Spleen (tissue), 11 donors: ENCODE results near the gene MST1. TPM values are rescaled to one million over a fixed set of nuclear protein-coding genes. Genes with fewer than 3 reads are reported as not detected.

Experiments used
- DNase-seq: peaks from one replicate; pipeline ENCODE4 v3.0.0-alpha.2; 2020
- H3K27ac ChIP-seq, 8 donors: fragments of 200-600 bp; sonication (generic) in 7 of 8; 1 replicate in 4 of 8; 2 replicates in 4 of 8; pipeline versions ENCODE4 v1.5.0 to v1.8.0; 2016 to 2021; ENCODE audit warnings: inconsistent platforms in 4 of 8, mild to moderate bottlenecking in 4 of 8, moderate library complexity in 1 of 8
- H3K27me3 ChIP-seq, 7 donors: fragments of 200-600 bp; sonication (generic) in 6 of 7; replicated peaks in 1 of 7; 1 replicate in 4 of 7; 2 replicates in 3 of 7; pipeline versions ENCODE4 v1.5.0 to v1.8.0; 2016 to 2021; ENCODE audit warnings: inconsistent platforms in 3 of 7, mild to moderate bottlenecking in 1 of 7
- H3K36me3 ChIP-seq, 6 donors: fragments of 200-600 bp; sonication (generic) in 5 of 6; 1 replicate in 4 of 6; 2 replicates in 2 of 6; pipeline versions ENCODE4 v1.5.0 to v1.8.0; 2016 to 2021; ENCODE audit warnings: inconsistent platforms in 2 of 6
- H3K4me1 ChIP-seq, 6 donors: fragments of 200-600 bp; sonication (generic) in 5 of 6; 1 replicate in 3 of 6; 2 replicates in 3 of 6; pipeline versions ENCODE4 v1.5.0 to v1.8.0; 2016 to 2021; ENCODE audit warnings: inconsistent platforms in 3 of 6
- H3K4me3 ChIP-seq, 8 donors: fragments of 200-600 bp; sonication (generic) in 7 of 8; 1 replicate in 4 of 8; 2 replicates in 4 of 8; pipeline versions ENCODE4 v1.5.0 to v1.8.0; 2016 to 2021; ENCODE audit warnings: inconsistent platforms in 4 of 8, mild to moderate bottlenecking in 4 of 8, moderate library complexity in 2 of 8
- H3K9me3 ChIP-seq, 8 donors: fragments of 200-600 bp; sonication (generic) in 7 of 8; 1 replicate in 4 of 8; 2 replicates in 4 of 8; pipeline versions ENCODE4 v1.5.0 to v1.8.0; 2016 to 2021; ENCODE audit warnings: inconsistent platforms in 4 of 8
- CTCF ChIP-seq, 11 experiments: fragments of 200-600 bp in 7 of 11; fragments of 450-650 bp in 4 of 11; sonication (generic) in 4 of 11; IDR thresholded peaks in 8 of 11; conservative IDR thresholded peaks in 3 of 11; 1 replicate in 7 of 11; 2 replicates in 4 of 11; pipeline versions ENCODE4 v1.4.0 to v1.8.0; 2016 to 2021; ENCODE audit warnings: antibody characterized with exemption in 11 of 11, inconsistent platforms in 4 of 11, mild to moderate bottlenecking in 1 of 11
- POLR2A ChIP-seq, 3 donors: fragments of 450-650 bp; IDR thresholded peaks; one replicate each; pipeline ENCODE4 v1.5.1; 2017; ENCODE audit warnings: antibody characterized with exemption in 3 of 3, mild to moderate bottlenecking in 1 of 3
- POLR2AphosphoS5 ChIP-seq, 3 donors: sonication (generic); formaldehyde crosslinking; IDR thresholded peaks; one replicate each; pipeline ENCODE4 v1.5.1; 2017; ENCODE audit warnings: antibody characterized with exemption in 3 of 3
- WGBS, 5 donors: extraction: QIAGEN DNeasy Blood & Tissue Kit in 3 of 5; methylation state at CpG; one replicate each; pipeline versions ENCODE4 v1.1.5 to v1.1.7; 2013 to 2018; 5-methylcytosine and 5-hydroxymethylcytosine counted together
- intact Hi-C: fragments of 100-400 bp; cut with DNase I; formaldehyde crosslinking; loops from one replicate; pipeline ENCODE4 v1.15.0; 2023; ENCODE audit warnings: low total_unique reads
- polyA plus RNA-seq, 3 donors: library from polyadenylated mRNA; stranded (reverse); fragments of 200-250 nt; gene quantifications; one replicate each; pipeline ENCODE4 v1.2.1, GENCODE V29; 2013
- total RNA-seq, 7 donors: library from RNA; depleted of rRNA in 3 of 7; stranded (reverse); fragments of >200 nt in 3 of 7; fragmentation: NEBNext Ultra II Directional in 4 of 7; extraction: Animal tissue kit (Norgen Biotek cat#: 25700) in 4 of 7; gene quantifications; one replicate each; pipeline versions ENCODE4 v1.1.0 to v1.2.1, GENCODE V29; 2016 to 2021
- donor health status: healthy with polysubstance abuse.
- donor health status: DM: no; HTN: no; CAD: no; lungs with moderate emphysema.
- donor health status: DM: no; HTN: no; CAD: no.
- donor health status: Bipolar disorder and iron deficiency.
- donor health status: healthy.
- donor health status: DM: no; HTN: no; CAD: no.
- donor health status: DM: yes; HTN: yes; CAD: no.

MST1 gene
- total and polyA plus RNA-seq, 10 donors, result 17.0 to 65.8 (median 23.6) TPM

GRCh38 chr3:49732597-49732996 is 43.3 kb upstream of the MST1 start:
- Histone ChIP-seq H3K4me3 (no peak overlapping the region), H3K9me3 (no peaks in the 10 kb centered on the region), H3K27me3 (no peaks in the 10 kb centered on the region), H3K27ac (no peak overlapping the region), H3K36me3 (peaks cover 4 to 100% (median 66%) of the 10 kb centered on the region in 6 donors), H3K4me1 (peaks cover 0 to 12% (median 6%) of the 10 kb centered on the region in 6 donors)
- intact Hi-C loops, result no loop called here
- TF ChIP-seq POLR2AphosphoS5 (IDR thresholded peaks at IDR 0.05), result no peak
- TF ChIP-seq POLR2A (IDR thresholded peaks at IDR 0.05), result no peak
- no peak for TF ChIP-seq CTCF (IDR thresholded peaks at IDR 0.05 in 8 of 11, conservative IDR thresholded peaks at IDR 0.05 in 3 of 11)
- no peak for DNase-seq
- WGBS, 5 donors, result 90 to 97% (median 95%) methylated on average over 10 to 11 of the region's 11 CpGs

GRCh38 chr3:49729966-49730609 is 40.8 kb upstream of the MST1 start:
- no peak overlapping the region for H3K4me3 ChIP-seq

GRCh38 chr3:49727924-49728361 is 38.7 kb upstream of the MST1 start:
- no peaks in the 10 kb centered on the region for H3K27me3 ChIP-seq
- peak overlapping the region in 2 of 8 donors; percentile 98 for H3K27ac ChIP-seq
- TF ChIP-seq CTCF (IDR thresholded peaks at IDR 0.05 in 8 of 11, conservative IDR thresholded peaks at IDR 0.05 in 3 of 11), result no peak
- TF ChIP-seq POLR2AphosphoS5 (IDR thresholded peaks at IDR 0.05), result peak in 2 of 3 donors; percentile 37 to 69
- H3K4me3 ChIP-seq, result no peak overlapping the region
- 92 to 98% (median 95%) methylated on average over 12 to 15 of the region's 15 CpGs for WGBS, 5 donors
- peaks cover 4 to 82% (median 48%) of the 10 kb centered on the region in 6 donors for H3K36me3 ChIP-seq
- intact Hi-C loops, result no loop called here
- H3K4me1 ChIP-seq, result peaks cover 6 to 32% (median 16%) of the 10 kb centered on the region in 6 donors
- DNase-seq, result no peak
- H3K9me3 ChIP-seq, result no peaks in the 10 kb centered on the region

More at GRCh38 chr3:49729966-49730609, 40.8 kb upstream of the MST1 start:
- no peak for TF ChIP-seq CTCF (IDR thresholded peaks at IDR 0.05 in 8 of 11, conservative IDR thresholded peaks at IDR 0.05 in 3 of 11)
- no peak for TF ChIP-seq POLR2A (IDR thresholded peaks at IDR 0.05)
- no peak for TF ChIP-seq POLR2AphosphoS5 (IDR thresholded peaks at IDR 0.05)
- H3K36me3 ChIP-seq, result peaks cover 4 to 100% (median 59%) of the 10 kb centered on the region in 6 donors
- intact Hi-C loops, result no loop called here
- H3K9me3 ChIP-seq, result no peaks in the 10 kb centered on the region
- no peak overlapping the region for H3K27ac ChIP-seq
- peaks cover 0 to 25% (median 10%) of the 10 kb centered on the region in 6 donors for H3K4me1 ChIP-seq
- WGBS, 5 donors, result 94 to 100% (median 98%) methylated on average over 4 of the region's 4 CpGs
- DNase-seq, result no peak
- H3K27me3 ChIP-seq, result no peaks in the 10 kb centered on the region

- Histone ChIP-seq H3K9me3 (no peaks in the 10 kb centered on the region), H3K27me3 (no peaks in the 10 kb centered on the region), H3K36me3 (peaks cover 4 to 82% (median 44%) of the 10 kb centered on the region in 6 donors), H3K4me1 (peaks cover 12 to 38% (median 22%) of the 10 kb centered on the region in 6 donors), H3K27ac (peak overlapping the region in 5 of 8 donors; percentile 43 to 98 (median 47)), H3K4me3 (no peak overlapping the region)
- TF ChIP-seq POLR2A (IDR thresholded peaks at IDR 0.05), result no peak
- TF ChIP-seq CTCF (IDR thresholded peaks at IDR 0.05 in 8 of 11, conservative IDR thresholded peaks at IDR 0.05 in 3 of 11), result no peak
- TF ChIP-seq POLR2AphosphoS5 (IDR thresholded peaks at IDR 0.05), result peak in 2 of 3 donors; percentile 30 to 67
- WGBS, 5 donors, result 79 to 94% (median 89%) methylated on average over 4 to 19 of the region's 19 CpGs
- peak; percentile 81 for DNase-seq
- intact Hi-C loops, result no loop called here
Measured at GRCh38 chr3:49727154-49727923, 38.1 kb upstream of the MST1 start.
